GM18507 (cell line): ENCODE data around the gene MEGF8.
"Not testable (repeated sequence)": the region's sequence is repeated elsewhere in the genome, so short reads cannot be mapped to it uniquely, and the experiment has no call there.

Source experiments
- DNase-seq: peaks from one replicate; pipeline ENCODE4 v3.0.0; 2011; ENCODE audit warnings: low read depth; ENCODE audit not compliant: insufficient read length; ENCODE audit errors: extremely low spot score
- FAIRE-seq: peaks from 2 replicates; lab custom pipeline; 2011; peaks lifted over from hg19 to GRCh38; lab: Jason Lieb, UNC

MEGF8 gene

GRCh38 chr19:42326969-42327368 is 1.5 kb downstream of the MEGF8 start:
- no peak for FAIRE-seq
- DNase-seq: no peak

- no peak for FAIRE-seq
- no peak for DNase-seq
Measured at GRCh38 chr19:42327381-42327780, 1.9 kb downstream of the MEGF8 start.

GRCh38 chr19:42328106-42328505 is 2.7 kb downstream of the MEGF8 start:
- no peak for FAIRE-seq
- no peak for DNase-seq

GRCh38 chr19:42328854-42329253 is 3.4 kb downstream of the MEGF8 start:
- DNase-seq (no peak), FAIRE-seq (no peak)

- DNase-seq (no peak), FAIRE-seq (no peak)
Measured at GRCh38 chr19:42330241-42330711, 4.8 kb downstream of the MEGF8 start.

- not testable (repeated sequence) for FAIRE-seq, DNase-seq
Measured at GRCh38 chr19:42331333-42331732, 5.9 kb downstream of the MEGF8 start.

- DNase-seq (no peak), FAIRE-seq (no peak)
Measured at GRCh38 chr19:42332059-42332458, 6.6 kb downstream of the MEGF8 start.

GRCh38 chr19:42333018-42333417 is 7.6 kb downstream of the MEGF8 start:
- DNase-seq: no peak
- no peak for FAIRE-seq

- DNase-seq (no peak), FAIRE-seq (no peak)
Measured at GRCh38 chr19:42333975-42334696, 8.7 kb downstream of the MEGF8 start.

GRCh38 chr19:42334697-42335373 is 9.4 kb downstream of the MEGF8 start:
- FAIRE-seq (no peak), DNase-seq (no peak)

GRCh38 chr19:42335374-42335936 is 10.0 kb downstream of the MEGF8 start:
- DNase-seq (no peak), FAIRE-seq (no peak)

- DNase-seq: no peak
- no peak for FAIRE-seq
Measured at GRCh38 chr19:42335971-42336370, 10.5 kb downstream of the MEGF8 start.

- not testable (repeated sequence) for DNase-seq, FAIRE-seq
Measured at GRCh38 chr19:42339126-42339860, 13.9 kb downstream of the MEGF8 start.

GRCh38 chr19:42339922-42340321 is 14.5 kb downstream of the MEGF8 start:
- not testable (repeated sequence) for DNase-seq, FAIRE-seq

GRCh38 chr19:42343344-42344110 is 18.1 kb downstream of the MEGF8 start:
- FAIRE-seq: no peak
- no peak for DNase-seq

- FAIRE-seq (no peak), DNase-seq (no peak)
Measured at GRCh38 chr19:42344336-42344893, 19.0 kb downstream of the MEGF8 start.

GRCh38 chr19:42345191-42345812 is 19.9 kb downstream of the MEGF8 start:
- no peak for DNase-seq
- no peak for FAIRE-seq

GRCh38 chr19:42348211-42348610 is 22.8 kb downstream of the MEGF8 start:
- FAIRE-seq: no peak
- no peak for DNase-seq
